Nephron (organoid): ENCODE results near the gene TCN2.

Experiments
- H3K27ac Mint-ChIP-seq, 3 experiments: 2 replicates each; pipeline ENCODE4 v1.8.0; 2020; ENCODE audit warnings: mixed read lengths in 3 of 3, mild to moderate bottlenecking in 2 of 3, moderate library complexity in 1 of 3
- H3K27me3 Mint-ChIP-seq: 2 replicates; pipeline ENCODE4 v1.8.0; 2021; ENCODE audit warnings: low read depth, mild to moderate bottlenecking, moderate library complexity, mixed read lengths
- H3K36me3 Mint-ChIP-seq: 2 replicates; pipeline ENCODE4 v1.8.0; 2020; ENCODE audit warnings: low read depth, mixed read lengths
- H3K4me1 Mint-ChIP-seq: 2 replicates; pipeline ENCODE4 v1.8.0; 2020; ENCODE audit warnings: mixed read lengths
- H3K4me3 Mint-ChIP-seq, 3 experiments: 2 replicates each; pipeline ENCODE4 v1.8.0; 2020; ENCODE audit warnings: mild to moderate bottlenecking in 3 of 3, mixed read lengths in 3 of 3, moderate library complexity in 2 of 3
- H3K9me3 Mint-ChIP-seq: 2 replicates; pipeline ENCODE4 v1.8.0; 2020; ENCODE audit warnings: mixed read lengths
- CTCF ChIP-seq, 3 experiments: fragments of 200-600 bp; sonication (generic); IDR thresholded peaks; one replicate each; pipeline ENCODE4 v1.5.0; 2021; ENCODE audit warnings: antibody characterized with exemption in 3 of 3; ENCODE audit not compliant: unreplicated experiment in 3 of 3

Gene TCN2

GRCh38 chr22:30569674-30570202 is 37.2 kb upstream of the TCN2 start:
- no peak for TF ChIP-seq CTCF (IDR thresholded peaks at IDR 0.05; ENCODE audit: unreplicated experiment in 3 of 3)
- H3K4me1 Mint-ChIP-seq: peaks cover 9% of the 10 kb centered on the region
- peaks cover 37% of the 10 kb centered on the region for H3K27me3 Mint-ChIP-seq
- H3K9me3 Mint-ChIP-seq: no peaks in the 10 kb centered on the region
- H3K36me3 Mint-ChIP-seq: no peaks in the 10 kb centered on the region
- H3K4me3 Mint-ChIP-seq: no peak overlapping the region
- no peak overlapping the region for H3K27ac Mint-ChIP-seq

- H3K9me3 Mint-ChIP-seq: no peaks in the 10 kb centered on the region
- TF ChIP-seq CTCF (IDR thresholded peaks at IDR 0.05; ENCODE audit: unreplicated experiment in 3 of 3): no peak
- peak overlapping the region in 1 of 3 experiments; percentile 83 for H3K27ac Mint-ChIP-seq
- H3K36me3 Mint-ChIP-seq: peaks cover 10% of the 10 kb centered on the region
- peak overlapping the region in 1 of 3 experiments; percentile 80 for H3K4me3 Mint-ChIP-seq
- H3K27me3 Mint-ChIP-seq: peaks cover 32% of the 10 kb centered on the region
- peaks cover 9% of the 10 kb centered on the region for H3K4me1 Mint-ChIP-seq
Measured at GRCh38 chr22:30572210-30572609, 34.8 kb upstream of the TCN2 start.

GRCh38 chr22:30572840-30573593 is 34.0 kb upstream of the TCN2 start:
- Mint-ChIP-seq H3K4me3 (peak overlapping the region; percentile 34 to 80 (median 53)), H3K27me3 (peaks cover 29% of the 10 kb centered on the region), H3K27ac (peak overlapping the region in 2 of 3 experiments; percentile 59 to 83), H3K9me3 (no peaks in the 10 kb centered on the region), H3K36me3 (peaks cover 15% of the 10 kb centered on the region), H3K4me1 (peaks cover 9% of the 10 kb centered on the region)
- TF ChIP-seq CTCF (IDR thresholded peaks at IDR 0.05; ENCODE audit: unreplicated experiment in 3 of 3): no peak

GRCh38 chr22:30573594-30574094 is 33.3 kb upstream of the TCN2 start:
- Mint-ChIP-seq H3K9me3 (no peaks in the 10 kb centered on the region), H3K27ac (peak overlapping the region in 2 of 3 experiments; percentile 17 to 82), H3K4me3 (peak overlapping the region; percentile 62 to 80 (median 66)), H3K36me3 (peaks cover 15% of the 10 kb centered on the region), H3K4me1 (peaks cover 9% of the 10 kb centered on the region), H3K27me3 (peaks cover 29% of the 10 kb centered on the region)
- TF ChIP-seq CTCF (IDR thresholded peaks at IDR 0.05; ENCODE audit: unreplicated experiment in 3 of 3): no peak

- peak within 1 kb of the TSS in 2 of 3 experiments; percentile 17 to 82 for H3K27ac Mint-ChIP-seq
- TF ChIP-seq CTCF (IDR thresholded peaks at IDR 0.05; ENCODE audit: unreplicated experiment in 3 of 3): no peak
- H3K27me3 Mint-ChIP-seq: peaks cover 27% of the 10 kb centered on the region
- peaks cover 22% of the 10 kb centered on the region for H3K36me3 Mint-ChIP-seq
- no peaks in the 10 kb centered on the region for H3K9me3 Mint-ChIP-seq
- H3K4me1 Mint-ChIP-seq: peaks cover 9% of the 10 kb centered on the region
- H3K4me3 Mint-ChIP-seq: peak within 1 kb of the TSS; percentile 80 to 83 (median 80)
Measured at GRCh38 chr22:30574095-30574981, 32.6 kb upstream of the TCN2 start, which contains the start of gene GAL3ST1. Gene GAL3ST1 (minus strand): TSS chr22:30574665. CDS start chr22:30557392, 17,273 bp downstream.
